ENCODE results near the gene KIAA1328.

The KIAA1328 gene

DNA sequence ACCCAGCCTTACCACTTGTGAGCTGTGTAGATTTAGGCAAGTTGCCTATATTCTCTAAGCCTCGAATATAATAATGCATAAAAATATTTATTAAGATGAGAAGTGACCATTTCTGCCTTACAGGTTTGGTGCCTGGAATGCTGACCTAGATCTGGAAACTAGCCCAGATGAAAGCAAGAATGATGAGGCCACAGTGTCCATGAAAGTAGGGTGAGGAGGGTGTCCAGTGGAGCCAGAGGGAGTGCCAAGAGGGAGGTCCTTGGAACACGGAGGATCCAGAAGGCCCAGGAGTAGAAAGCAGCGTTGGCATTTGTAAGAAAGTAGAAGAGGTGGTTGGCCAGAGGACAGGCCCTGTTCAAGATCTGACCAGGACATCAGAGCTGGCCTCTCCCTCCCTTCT lies 402.3 kb downstream of the KIAA1328 start:
- no peak for DNase-seq

DNA sequence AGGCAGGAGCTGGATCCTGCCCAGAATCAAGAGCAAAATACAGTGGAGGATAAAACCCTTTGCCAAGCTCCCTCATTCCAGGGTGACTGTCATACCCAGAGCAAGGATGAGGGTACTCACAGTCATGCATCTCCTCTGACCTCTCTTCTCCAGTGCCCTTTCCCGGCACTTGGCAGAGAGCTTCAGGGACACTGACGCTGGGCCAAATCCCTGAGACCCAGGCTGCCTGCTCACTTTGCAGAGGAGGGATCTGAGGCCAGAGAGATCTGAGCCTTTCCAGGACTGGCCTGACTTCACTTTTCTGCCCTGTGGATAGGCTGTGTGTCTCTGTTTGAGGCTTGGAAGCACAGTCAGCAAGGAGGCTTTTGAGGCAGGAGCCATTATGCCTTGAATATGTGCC lies 406.7 kb downstream of the KIAA1328 start:
- DNase-seq = no peak

DNA sequence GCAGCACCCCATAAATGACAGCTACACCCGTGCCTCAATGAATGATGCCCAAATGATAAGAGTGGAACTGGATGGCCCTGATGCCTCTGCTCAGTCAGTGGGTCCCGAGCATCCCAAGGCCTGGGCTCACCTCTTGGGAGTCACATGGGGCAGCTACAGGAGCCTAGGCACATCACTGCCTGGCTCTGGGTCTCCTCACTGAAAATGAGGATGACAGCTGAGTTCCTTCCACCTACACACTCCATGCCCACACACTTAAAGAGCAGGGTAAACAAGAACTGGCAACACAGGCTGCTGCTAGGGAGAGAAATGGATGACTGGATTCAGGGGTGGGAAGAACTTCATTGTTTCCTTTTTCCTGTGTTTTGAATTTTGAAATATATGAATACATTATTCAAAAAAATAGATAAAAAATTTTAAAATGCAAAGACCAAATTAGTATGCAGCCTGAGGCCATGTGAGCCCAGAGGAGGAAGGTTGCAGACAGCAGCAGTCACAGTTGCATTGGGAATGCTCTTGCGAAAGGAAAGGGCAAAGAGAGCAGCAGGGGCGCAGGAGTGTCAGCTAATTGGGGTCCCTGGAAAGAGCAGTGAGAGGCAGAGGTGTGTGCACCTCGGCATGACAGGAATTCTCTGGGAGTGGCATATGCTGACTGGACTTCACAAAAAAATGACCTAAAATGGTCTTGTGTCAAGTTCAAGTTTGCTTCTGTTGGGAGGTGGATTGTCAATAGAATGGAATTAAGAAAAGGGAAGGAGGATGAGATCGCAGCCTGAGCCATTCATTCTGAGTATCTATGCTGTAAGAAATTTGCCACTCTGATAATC lies 409.6 kb downstream of the KIAA1328 start:
- no peak for DNase-seq

DNA sequence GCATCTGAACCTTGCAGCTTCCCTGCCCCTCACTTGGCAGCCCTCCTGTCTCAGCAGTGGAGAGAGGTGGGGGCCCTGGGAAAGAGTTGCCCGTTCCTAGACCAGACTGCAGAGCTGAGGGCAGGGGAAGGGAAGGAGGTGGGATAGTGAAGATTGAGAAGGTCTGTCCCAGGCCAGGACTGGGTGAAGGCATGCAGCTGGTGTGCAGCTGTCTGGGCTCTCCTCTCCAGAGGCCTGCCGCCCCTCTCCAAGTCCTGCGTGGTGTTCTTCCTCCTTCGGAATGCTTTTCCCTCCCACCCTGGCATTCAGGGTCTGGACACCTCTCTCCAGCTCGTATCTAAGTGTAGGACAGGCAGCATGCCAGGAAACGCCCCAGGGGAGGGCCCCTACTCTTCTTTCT lies 413.2 kb downstream of the KIAA1328 start:
- no peak for DNase-seq

DNA sequence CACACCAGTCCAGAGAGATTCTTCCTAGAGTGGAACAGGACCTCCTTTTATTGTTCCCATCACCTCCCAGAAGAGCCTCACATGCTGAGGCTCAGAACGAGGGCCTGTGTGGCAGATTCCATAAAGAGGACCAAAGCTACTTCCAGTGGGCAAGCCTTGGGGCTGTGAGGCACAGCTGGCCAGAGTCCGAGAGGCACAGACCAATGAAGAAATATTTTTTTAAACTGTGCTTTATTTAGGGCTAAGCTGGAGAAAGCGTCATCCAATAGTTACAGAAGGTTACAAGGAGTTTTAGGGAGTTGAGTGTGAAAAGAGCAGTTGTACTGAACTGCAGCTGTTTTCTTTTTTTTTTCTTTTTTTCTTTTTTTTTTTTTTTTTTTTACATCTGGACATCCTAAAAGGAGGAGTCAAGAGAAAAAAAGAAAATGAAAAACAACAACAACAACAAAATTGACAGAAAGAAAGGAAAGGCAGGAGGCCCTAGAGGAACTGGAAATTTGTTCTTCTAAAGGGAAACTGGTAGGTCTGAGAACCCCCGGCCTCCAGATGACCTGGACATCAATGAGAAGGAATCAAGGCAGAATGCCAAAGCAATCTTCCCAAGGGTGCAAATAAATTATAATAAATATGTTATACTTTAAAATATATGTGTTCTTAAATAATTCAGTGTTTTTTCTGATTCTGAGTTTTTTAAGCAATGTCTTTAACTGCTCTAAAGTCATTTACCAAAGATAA lies 414.1 kb downstream of the KIAA1328 start:
- no peak for DNase-seq

DNA sequence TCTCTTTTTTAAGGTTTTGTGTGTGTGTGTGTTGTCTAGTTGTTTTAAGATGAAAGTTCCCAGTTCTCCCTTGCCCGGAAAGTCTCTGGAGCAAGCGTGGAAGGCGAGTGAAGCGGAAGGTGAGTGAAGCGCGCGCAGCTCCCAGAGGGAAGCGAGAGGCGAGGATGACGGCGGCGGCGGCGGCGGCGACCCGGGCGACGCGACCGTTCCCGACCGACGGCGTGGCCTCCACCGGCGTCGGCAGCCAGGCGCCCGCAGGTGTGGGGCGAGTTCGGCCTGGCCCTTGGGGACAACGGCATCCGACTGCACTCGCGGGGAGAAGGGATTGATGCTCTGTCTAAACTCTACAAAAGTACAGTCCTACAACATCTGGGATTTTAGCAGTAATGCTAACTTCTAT lies 414.8 kb downstream of the KIAA1328 start:
- DNase-seq = no peak

DNA sequence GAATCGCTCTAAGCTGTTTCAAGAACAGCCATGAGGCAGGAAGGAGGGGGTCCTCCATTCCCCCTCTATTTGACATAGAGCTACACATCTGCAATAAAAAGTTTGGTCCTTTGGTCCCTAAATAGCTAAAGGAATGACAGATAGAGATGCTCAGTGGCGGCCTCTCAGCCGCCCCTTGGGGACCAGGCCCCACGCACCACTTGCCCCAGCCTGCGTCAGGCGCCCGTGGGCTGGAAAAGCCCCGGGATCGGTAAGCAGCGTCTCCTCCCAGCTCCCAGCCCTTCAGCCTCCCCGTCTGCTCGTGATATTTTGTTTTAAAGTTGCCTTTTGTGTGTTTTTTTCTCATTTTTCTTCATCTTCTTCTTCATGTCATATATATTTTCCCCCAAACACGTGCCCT lies 415.7 kb downstream of the KIAA1328 start:
- no peak for DNase-seq

DNA sequence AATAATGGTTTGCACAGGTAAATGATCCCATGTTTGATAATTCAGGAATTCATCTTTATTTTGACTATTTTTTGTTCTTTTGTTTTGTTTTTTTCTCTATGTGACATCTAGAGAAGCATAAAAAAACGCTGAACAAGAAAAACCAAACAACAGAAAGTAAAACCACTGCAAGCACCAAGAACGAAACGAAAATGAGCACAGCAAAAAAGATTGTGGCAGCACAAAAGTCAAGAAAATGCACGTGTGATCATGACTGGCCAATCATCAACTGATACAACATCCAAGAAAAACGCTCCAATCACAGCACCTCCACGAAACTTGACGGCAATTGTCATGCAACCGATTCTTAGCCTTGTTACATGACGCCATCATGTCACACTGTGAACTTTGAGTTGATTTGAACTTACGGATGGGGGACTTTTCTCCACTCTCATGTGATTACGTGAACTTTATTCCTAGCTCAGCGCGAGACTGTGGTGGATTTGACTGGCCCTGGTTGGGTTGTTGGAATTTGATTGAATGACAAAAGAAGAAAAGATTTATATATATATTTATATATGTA lies 417.9 kb downstream of the KIAA1328 start:
- DNase-seq = no peak

DNA sequence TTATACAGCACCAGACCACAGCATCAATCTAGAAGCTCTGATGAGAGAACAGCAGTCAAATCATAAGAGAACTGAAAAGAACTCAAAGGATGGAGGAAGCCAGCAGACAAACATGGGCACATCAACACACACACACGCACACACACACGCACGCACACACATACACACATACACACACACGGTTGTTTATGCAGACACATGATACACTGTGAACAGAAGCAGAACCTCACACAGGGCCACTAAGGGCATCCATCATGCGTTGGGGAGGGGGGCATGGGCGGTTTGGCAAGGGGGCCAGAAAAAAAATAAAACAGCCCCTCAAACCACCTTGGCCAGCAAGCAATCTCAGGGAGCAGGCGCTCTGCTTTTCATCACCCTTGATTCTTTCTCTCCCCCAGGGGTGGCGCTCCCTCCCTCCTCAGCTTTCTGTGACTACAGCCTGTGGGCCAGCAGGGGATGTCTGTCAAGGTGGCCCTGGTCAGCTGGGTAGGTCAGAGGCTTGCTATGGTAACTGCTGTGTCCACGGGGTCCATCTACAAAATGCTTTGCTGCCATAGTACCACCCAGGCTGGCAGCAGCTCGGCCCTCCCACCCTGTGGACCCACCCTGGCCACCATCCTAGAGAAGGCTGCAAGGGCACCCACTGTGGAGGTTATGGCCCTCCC lies 418.7 kb downstream of the KIAA1328 start:
- DNase-seq = no peak

DNA sequence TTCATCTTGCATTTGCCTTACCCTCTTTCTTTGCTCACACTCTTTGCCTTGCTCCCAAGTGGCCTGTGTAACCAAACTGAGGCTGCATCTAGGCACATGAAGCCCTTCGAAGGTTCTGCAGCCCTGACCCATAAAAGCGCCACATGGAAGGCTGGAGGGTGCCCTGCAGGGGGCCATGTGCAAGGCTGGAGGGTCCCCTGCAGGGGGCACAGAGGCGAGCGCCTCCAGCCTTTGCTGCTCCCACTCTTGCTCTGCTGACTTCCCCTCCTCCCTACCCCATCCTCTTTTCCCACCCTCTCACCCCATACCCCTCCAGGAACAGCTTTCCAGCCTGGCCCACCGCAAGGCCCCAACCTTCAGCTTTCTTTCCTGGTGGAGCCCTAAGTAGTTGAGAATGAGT lies 419.4 kb downstream of the KIAA1328 start:
- DNase-seq = no peak

DNA sequence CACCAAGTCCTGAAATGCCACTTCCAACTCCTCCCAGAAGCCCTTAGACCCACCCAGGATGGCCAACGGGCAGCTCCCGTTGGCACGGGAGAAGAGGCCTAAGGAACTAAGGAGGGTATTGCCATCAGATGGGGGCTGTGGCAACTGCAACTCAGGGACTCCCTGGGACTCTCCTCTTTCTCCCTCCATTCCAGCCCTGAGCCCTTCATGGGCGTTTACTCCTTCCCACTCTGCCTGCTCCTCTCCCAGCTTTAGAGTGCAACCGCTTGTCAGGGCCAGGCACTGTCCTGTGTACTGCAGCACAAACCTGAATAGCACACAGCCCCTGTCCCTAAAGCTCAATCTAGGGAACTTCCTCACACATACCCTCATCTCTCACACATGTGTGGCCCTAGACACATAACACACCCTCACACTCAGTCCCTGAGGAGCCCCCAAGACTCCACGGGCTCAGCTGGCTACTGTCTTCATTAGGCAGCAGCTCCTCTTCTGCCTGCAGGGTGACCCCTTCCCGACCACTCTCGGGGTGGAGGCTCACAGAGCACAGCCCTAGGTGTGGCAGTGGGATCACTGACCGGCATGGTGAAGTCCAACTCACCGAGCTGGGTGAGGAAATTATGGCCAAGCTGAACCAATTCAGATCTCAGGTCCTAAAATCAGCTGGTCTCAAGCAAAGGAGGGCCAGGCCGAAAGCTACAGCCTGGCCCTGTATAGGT lies 420.4 kb downstream of the KIAA1328 start:
- no peak for DNase-seq

DNA sequence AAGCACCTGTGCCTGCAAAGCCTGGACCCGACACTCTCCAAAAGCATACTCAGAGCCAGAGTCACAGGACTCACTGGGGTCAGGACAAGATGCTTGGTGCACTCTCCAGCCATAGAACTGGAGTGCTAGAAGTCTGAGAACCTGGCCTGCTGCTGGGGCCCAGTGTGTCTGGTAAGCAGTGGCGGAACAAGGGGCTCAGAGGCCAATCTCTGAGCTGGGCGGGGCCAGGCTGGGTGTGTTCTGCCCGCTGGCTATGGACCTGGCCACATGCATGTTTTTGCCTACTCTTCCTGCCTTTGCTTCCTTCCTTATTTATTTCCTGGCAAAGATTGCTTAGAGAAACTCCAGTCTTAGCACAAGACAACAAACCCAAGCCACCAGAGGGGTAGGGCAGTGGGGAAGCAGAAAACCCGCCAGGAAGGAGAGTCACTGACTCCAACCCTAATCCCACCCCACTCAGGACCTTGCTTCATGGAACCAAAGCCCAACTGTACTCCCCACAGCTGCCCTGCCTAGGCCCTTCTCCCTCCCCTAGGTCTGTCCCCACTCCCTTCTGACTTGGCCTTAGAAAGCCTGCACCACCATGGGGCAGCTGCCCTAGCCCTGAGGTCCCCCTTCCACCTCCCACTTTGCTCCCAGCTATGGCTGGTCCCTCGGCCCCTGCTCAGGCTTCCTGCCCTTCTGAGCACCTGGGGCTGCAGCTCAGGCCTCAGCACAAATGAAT lies 421.1 kb downstream of the KIAA1328 start:
- no peak for DNase-seq

DNA sequence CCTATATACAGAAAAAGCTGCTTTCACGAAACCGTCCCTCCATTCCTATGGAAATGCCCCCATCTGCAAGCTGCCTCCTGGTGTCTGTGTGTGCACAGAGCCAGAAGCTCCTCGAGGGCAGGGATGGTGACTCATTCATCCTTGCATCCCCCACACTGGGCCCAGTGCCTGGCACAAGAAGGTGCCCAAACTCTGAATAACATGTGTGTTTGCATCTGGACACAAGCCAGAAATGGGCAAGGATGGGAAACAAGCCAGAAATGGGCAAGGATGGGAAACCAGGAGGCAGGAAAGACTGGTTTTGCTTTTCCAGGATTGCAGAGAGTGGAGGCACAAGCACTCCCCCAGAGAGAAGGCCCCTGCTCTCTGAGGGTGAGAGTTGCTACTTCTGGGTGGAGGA lies 422.8 kb downstream of the KIAA1328 start:
- no peak for DNase-seq

DNA sequence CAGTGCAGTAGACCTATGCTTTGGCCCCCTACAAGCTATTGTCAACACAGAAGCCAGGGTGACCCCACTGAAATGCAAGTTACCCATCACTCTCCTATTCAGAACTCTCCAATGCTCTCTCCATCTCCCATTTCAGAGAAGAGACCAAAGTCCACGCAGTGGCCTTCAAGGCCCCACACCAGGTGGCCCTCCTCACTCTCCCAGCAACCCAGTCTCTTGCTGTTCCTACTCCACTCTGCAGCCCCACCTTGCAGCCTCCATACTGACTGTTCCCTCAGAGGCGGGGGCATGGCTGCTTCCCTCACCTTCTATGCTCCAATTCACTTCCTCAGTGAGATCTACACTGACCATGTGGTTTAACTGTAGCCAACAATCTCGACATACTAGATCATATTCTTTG lies 423.4 kb downstream of the KIAA1328 start:
- DNase-seq = no peak

DNA sequence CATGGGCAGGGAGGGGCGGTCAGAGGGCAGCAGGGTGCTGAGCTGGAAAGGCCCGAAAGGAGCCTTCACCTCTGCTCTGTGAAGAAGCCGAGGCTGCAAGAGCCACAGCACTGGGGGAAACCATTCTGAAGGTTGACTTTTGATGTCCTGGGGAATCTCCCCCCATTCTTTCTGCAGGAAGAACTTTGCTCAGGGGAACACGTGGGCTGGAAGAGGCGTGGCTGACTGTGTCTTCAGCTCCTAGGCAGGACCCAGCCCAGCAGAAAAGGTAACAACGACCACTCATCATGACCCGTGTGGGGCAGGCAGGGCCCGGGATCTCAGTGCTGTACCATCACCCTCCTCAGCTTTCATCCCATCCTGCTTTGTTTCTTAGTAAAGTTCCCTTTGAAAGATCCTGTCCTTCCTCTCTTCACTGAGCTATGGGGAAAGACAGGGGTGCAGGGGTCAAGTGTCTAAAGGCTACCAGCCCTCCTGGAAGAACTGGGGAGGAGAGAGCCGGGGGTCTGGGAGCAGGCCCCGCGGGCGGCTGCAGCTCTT lies 424.0 kb downstream of the KIAA1328 start:
- DNase-seq = no peak

DNA sequence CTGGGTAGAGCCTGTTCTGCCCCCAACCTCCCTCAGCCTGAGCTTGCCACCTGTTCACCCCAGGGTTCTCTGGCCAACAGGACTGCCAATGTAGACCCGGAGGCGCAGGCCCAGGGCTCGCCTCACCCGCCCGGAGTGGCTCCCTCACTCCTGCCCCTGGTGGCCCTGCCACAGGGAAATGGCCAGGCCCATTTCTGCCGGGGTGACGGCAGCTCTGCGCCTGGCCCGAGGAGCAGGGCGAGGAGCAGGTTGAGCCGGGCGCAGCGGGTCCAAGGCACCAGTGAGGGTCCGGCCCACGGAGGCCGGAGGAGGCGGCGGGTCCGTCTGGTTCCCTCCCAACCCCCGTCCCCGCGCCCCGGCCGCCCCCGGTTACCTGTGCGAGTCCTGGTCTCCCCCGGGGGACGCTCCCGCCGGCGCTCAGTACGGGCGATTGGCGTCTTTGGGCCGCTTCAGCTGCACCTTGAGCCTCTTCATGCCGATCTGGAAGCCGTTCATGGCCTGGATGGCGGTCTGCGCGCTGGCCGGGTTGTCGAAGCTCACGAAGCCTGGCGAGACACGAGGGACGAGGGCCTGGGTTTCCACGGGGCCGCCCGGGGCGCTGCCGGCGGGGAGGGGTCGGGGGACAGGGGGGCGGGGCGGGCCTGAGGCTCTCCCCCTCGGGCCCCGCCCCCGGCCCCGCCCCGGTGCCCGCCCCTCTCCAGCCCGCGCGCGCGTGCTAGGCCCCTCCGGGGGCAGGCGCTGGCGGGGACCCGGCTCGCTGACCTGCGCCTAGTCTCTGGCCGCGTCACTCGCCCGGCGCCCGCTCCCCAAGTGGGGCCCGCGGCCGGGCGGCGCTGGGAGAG lies 424.7 kb downstream of the KIAA1328 start:
- no peak for DNase-seq

DNA sequence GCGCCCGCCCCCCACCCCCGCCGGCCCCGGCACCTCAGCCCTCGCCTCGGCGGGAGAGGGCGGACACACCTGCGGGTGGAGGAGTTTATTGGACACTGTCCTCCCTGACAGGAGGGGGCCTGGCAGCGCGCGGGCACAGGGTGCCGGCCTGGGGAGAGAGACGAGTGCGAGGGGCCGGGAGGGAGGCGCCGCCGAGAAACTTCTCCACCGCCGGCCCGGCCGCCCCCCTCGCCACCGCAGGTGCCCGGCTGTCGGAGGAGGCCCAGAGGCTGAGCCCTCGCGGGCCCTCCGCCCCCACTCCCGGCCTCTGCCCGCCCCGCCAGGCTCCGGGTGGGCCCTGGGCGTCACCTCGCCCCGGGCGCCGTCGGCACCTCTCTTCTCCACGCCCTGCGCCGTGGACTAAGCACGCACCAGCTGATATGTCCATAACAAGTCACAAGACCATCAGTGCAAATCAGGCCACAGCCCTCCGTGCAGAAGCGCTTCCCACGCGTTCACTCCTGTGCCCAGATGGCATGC lies 425.4 kb downstream of the KIAA1328 start:
- DNase-seq = no peak

DNA sequence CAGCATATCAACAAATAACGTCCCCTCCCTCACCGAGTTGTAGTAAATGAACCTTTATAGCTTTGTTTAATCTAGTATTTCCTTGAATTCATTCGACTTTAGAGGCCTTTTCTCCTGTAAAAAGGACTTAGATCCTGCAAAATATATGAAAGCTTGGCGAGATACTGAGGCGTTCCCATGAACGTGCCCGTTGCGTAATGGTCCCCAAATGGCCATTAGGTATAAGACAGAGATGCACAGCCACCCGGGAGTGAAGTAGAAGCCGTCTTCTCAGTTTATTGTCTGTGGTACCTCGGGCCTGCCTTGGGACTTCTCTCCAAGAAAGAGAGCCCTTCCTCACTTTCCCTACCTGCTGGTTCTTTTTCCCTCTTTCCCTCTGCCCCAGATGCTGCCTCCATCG lies 426.0 kb downstream of the KIAA1328 start:
- DNase-seq = no peak

DNA sequence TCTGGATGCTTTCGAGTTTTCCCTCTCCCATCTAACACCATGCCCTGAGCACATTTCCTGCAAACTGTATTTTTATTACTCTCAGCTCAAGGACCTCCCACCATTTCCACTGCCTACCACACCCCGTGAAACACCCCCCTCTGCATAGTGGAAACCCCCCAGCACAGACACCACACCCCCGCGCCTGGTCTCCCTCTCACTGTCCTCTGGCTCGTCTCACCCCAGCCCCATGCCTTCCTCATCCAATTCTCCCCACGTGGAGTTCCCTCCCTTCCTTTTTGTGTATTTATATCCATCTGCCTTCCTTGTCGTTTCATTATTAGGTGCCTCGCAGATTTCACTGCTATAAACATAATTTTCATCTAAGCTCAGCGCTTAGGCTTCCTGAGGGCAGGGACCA lies 429.2 kb downstream of the KIAA1328 start:
- no peak for DNase-seq

DNA sequence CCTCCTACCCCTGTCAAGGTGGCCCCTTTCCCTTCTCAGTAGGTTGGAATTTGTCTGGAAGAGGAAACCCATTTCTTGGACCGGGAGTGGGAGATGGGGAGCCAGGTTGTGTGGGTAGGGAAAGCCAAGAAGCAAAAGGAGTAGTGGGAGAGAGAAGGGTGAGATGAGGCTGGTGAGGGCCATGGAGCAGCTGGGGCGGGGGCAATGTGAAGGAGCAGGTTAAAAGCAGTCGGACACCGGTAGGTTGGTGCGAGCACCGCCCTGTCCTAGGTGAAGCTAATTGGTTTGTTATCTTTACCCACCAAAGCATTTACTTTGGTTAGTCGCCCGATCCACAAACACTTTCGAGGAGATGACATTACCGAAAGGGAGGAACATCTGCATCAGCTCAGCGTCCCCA lies 429.9 kb downstream of the KIAA1328 start:
- DNase-seq = no peak

DNA sequence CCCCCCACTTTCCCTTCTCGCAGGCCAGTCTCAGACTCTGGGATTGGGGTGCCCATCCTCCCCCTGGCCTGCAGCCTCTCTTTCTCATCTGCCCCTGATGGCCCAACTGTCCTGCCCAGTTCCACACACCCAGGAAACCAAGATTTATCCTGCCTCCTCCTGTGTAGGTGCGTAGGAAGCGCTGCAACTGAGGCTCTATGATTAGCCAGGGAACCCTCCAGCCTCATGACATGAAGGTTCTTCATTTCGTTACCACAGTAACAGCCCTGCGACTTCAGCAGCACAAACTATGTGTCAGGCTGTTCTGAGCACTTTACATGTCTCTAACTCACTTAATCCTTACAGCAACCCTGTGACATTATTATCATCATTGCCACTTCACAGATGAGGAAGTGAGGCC lies 430.8 kb downstream of the KIAA1328 start:
- no peak for DNase-seq

Measured in stimulated activated naive CD4-positive, alpha-beta T cell treated with Interleukin-2 at 50 U/mL for 16 hours (primary cell).